Liver (tissue), 9 donors: ENCODE data around the gene SRXN1. TPM values are rescaled to one million over a fixed set of nuclear protein-coding genes. Genes with fewer than 3 reads are reported as not detected.

Source experiments
- DNase-seq: peaks from one replicate; pipeline ENCODE4 v3.0.0-alpha.2; 2017; ENCODE audit warnings: low spot score
- H3K27ac ChIP-seq, 2 donors: one replicate each; pipeline ENCODE4 v1.7.0; 2013; ENCODE audit warnings: inconsistent platforms in 2 of 2, low read length in 2 of 2, control low read depth in 1 of 2, low read depth in 1 of 2, mild to moderate bottlenecking in 1 of 2
- H3K27me3 ChIP-seq, 4 donors: one replicate each; pipeline versions ENCODE4 v1.6.1 to v1.7.0; 2013; ENCODE audit warnings: low read length in 3 of 4, inconsistent platforms in 1 of 4, mild to moderate bottlenecking in 1 of 4, moderate library complexity in 1 of 4; ENCODE audit not compliant: control insufficient read depth in 4 of 4, insufficient read depth in 4 of 4
- H3K36me3 ChIP-seq, 4 donors: one replicate each; pipeline versions ENCODE4 v1.6.1 to v1.7.0; 2013; ENCODE audit warnings: low read length in 3 of 4, mild to moderate bottlenecking in 3 of 4, low read depth in 1 of 4, moderate library complexity in 1 of 4; ENCODE audit not compliant: control insufficient read depth in 4 of 4, insufficient read depth in 3 of 4
- H3K4me1 ChIP-seq, 4 donors: one replicate each; pipeline versions ENCODE4 v1.6.1 to v1.7.0; 2013; ENCODE audit warnings: low read length in 3 of 4, mild to moderate bottlenecking in 3 of 4, moderate library complexity in 1 of 4; ENCODE audit not compliant: control insufficient read depth in 4 of 4, insufficient read depth in 4 of 4
- H3K4me3 ChIP-seq, 3 donors: one replicate each; pipeline versions ENCODE4 v1.6.1 to v1.7.0; 2013; ENCODE audit warnings: low read length in 3 of 3, control low read depth in 1 of 3, low read depth in 1 of 3, mild to moderate bottlenecking in 1 of 3
- H3K9ac ChIP-seq, 2 donors: one replicate each; pipeline ENCODE4 v1.7.0; 2013; ENCODE audit warnings: low read length in 2 of 2, mild to moderate bottlenecking in 2 of 2, moderate library complexity in 2 of 2, control low read depth in 1 of 2, low read depth in 1 of 2
- H3K9me3 ChIP-seq, 4 donors: one replicate each; pipeline versions ENCODE4 v1.6.1 to v1.7.0; 2013; ENCODE audit warnings: low read length in 3 of 4; ENCODE audit not compliant: control insufficient read depth in 4 of 4
- CTCF ChIP-seq: fragments of 150-350 bp; IDR thresholded peaks from 2 replicates; pipeline ENCODE4 v1.5.1; 2017; ENCODE audit warnings: improper control_type of control experiment, low read depth, low read length; ENCODE audit not compliant: missing input control
- GABPA ChIP-seq, 2 donors: IDR thresholded peaks in 1 of 2; conservative IDR thresholded peaks in 1 of 2; 2 replicates each; pipeline ENCODE4 v1.6.1; 2016; ENCODE audit warnings: antibody characterized with exemption in 2 of 2, mild to moderate bottlenecking in 1 of 2, moderate library complexity in 1 of 2
- HNF4A ChIP-seq, 2 donors: conservative IDR thresholded peaks; 2 replicates each; pipeline ENCODE4 v1.6.1; 2016; ENCODE audit warnings: antibody characterized with exemption in 2 of 2, mild to moderate bottlenecking in 2 of 2
- MAX ChIP-seq: IDR thresholded peaks from 2 replicates; pipeline ENCODE4 v1.6.1; 2016; ENCODE audit warnings: antibody characterized with exemption
- NR2F2 ChIP-seq: IDR thresholded peaks from 2 replicates; pipeline ENCODE4 v1.6.1; 2016; ENCODE audit warnings: antibody characterized with exemption
- REST ChIP-seq: IDR thresholded peaks from 2 replicates; pipeline ENCODE4 v1.6.1; 2016; ENCODE audit warnings: antibody characterized with exemption, mild to moderate bottlenecking
- RXRA ChIP-seq, 2 donors: IDR thresholded peaks; 2 replicates each; pipeline ENCODE4 v1.6.1; 2017 to 2018; ENCODE audit warnings: antibody characterized with exemption in 2 of 2, mild to moderate bottlenecking in 1 of 2
- SP1 ChIP-seq: IDR thresholded peaks from 2 replicates; pipeline ENCODE4 v1.6.1; 2018; ENCODE audit warnings: antibody characterized with exemption, mild to moderate bottlenecking
- YY1 ChIP-seq: IDR thresholded peaks from 2 replicates; pipeline ENCODE4 v1.6.1; 2016; ENCODE audit warnings: antibody characterized with exemption, mild to moderate bottlenecking
- WGBS: extraction: QIAGEN DNeasy Blood & Tissue Kit; methylation state at CpG from one replicate; pipeline ENCODE4 v1.1.7; 2013; 5-methylcytosine and 5-hydroxymethylcytosine counted together
- polyA plus RNA-seq, 2 donors: library from polyadenylated mRNA; stranded (reverse) in 1 of 2; unstranded in 1 of 2; fragments of 200-250 nt in 1 of 2; fragments of >200 nt in 1 of 2; fragmentation: Nextera tagmentation in 1 of 2; extraction: Ambion mirVana in 1 of 2; gene quantifications; one replicate each; pipeline versions ENCODE4 v1.2.1 to v1.2.3, GENCODE V29; 2013 to 2015
- total RNA-seq, 2 donors: library from RNA; depleted of rRNA; stranded (reverse); fragments of >200 nt; gene quantifications; one replicate each; pipeline ENCODE4 v1.2.3, GENCODE V29; 2014
- TF ChIP-seq, protein P1 (sequence below): IDR thresholded peaks from 2 replicates; pipeline ENCODE4 v1.6.1; 2016; ENCODE audit warnings: antibody characterized with exemption
- donor health status: healthy.
- donor health status: healthy.
- donor health status: healthy.
- donor health status: healthy.
- donor health status: healthy.

Gene SRXN1
- total and polyA plus RNA-seq, 4 donors: 14.3 to 60.2 (median 24.8) TPM

DNA sequence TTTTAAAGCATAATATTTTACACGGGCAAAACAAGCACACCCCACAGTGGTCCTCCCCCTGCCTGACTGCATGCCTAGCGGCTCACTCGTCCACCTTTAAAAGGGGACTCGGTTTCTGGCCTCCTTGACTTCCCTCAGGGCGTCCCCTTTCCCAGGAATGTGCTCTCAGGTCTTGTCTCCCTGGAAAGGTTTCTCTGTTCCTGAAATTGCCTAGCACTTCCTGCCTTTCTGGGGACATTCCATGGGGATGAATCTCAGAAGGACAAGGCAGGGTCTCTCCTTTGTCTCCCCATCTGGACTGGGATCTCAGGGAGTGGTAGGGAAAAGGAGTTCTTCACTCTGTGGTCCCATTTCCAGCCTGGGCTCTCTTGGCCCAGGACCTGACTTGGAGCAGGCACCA, 47.8 kb downstream of the SRXN1 start:
- DNase-seq: no peak
- 65% methylated on average over 5 of the region's 5 CpGs for WGBS

More for the DNA sequence above, 47.8 kb downstream of the SRXN1 start:
- Histone ChIP-seq H3K9ac (no peak overlapping the region), H3K27ac (no peak overlapping the region), H3K36me3 (no peaks in the 10 kb centered on the region), H3K4me3 (no peak overlapping the region), H3K27me3 (peaks cover 0 to 6% (median 0%) of the 10 kb centered on the region in 4 donors), H3K9me3 (no peaks in the 10 kb centered on the region), H3K4me1 (peaks cover 0 to 2% (median 0%) of the 10 kb centered on the region in 4 donors)
- TF ChIP-seq YY1 (no peak), REST (no peak), SP1 (no peak), NR2F2 (no peak), MAX (no peak), GABPA (IDR thresholded peaks at IDR 0.05 in 1 of 2, conservative IDR thresholded peaks at IDR 0.05 in 1 of 2) (no peak), RXRA (IDR thresholded peaks at IDR 0.05) (no peak), CTCF (no peak), HNF4A (conservative IDR thresholded peaks at IDR 0.05) (no peak)
- TF ChIP-seq, protein P1, sequence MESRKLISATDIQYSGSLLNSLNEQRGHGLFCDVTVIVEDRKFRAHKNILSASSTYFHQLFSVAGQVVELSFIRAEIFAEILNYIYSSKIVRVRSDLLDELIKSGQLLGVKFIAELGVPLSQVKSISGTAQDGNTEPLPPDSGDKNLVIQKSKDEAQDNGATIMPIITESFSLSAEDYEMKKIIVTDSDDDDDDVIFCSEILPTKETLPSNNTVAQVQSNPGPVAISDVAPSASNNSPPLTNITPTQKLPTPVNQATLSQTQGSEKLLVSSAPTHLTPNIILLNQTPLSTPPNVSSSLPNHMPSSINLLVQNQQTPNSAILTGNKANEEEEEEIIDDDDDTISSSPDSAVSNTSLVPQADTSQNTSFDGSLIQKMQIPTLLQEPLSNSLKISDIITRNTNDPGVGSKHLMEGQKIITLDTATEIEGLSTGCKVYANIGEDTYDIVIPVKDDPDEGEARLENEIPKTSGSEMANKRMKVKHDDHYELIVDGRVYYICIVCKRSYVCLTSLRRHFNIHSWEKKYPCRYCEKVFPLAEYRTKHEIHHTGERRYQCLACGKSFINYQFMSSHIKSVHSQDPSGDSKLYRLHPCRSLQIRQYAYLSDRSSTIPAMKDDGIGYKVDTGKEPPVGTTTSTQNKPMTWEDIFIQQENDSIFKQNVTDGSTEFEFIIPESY: no peak
